Stimulated activated CD8-positive, alpha-beta memory T cell treated with anti-CD3 and anti-CD28 coated beads, Interleukin-4, amount 100 ng/mL, for 24 hours (primary cell): ENCODE measurements around the gene S100A3.
A peak's percentile ranks its signal among the peaks of the same experiment; 100 is the strongest.

ENCODE experiments used
- DNase-seq: peaks from one replicate; pipeline ENCODE4 v3.0.0-alpha.2; 2020; ENCODE audit warnings: low read depth

S100A3 gene

DNA sequence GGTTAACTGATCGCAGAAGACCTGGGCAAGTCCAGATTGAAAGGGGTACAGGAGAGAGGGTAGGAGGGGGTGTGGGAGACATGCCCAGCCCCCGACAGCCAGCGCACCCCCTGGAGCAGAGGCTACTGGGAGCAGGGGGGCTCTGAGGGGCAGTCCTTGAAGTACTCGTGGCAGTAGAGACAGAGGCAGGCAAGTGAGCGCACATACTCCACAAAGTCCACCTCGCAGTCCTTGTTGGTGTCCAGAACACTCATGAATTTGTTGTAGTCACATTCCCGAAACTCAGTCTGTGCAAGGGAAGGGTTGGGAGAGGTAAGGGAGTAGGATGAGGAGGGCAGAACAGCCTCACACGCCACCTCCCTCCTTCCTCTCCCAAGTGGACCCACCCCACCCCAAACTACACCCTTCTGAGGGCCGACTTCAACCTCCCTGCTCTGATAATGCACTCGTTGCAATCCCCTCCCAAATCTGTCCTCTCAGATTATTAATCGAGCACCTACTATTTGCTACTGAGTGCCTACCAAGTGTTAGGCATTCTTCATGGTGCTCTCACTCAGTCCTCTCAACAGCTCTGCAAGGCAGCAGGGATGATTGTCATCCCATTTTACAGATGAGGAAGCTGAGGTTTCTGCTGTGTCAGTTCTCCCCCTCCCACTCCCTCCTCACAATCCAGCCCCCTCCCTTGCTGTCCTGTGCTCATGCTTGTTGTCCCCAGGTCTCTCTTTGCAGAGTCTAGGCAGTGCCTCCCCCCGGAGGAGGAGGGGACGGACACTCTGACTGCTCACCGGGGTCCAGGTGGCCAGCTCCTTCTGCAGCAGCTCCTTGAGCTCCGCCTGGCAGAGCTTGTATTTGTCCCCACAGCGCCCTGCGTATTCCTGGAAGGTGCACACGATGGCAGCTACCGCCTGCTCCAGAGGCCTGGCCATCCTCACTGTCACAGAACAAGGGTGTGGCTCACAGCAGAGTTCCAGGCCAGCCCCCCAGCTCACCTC lies 1.2 kb downstream of the S100A3 start:
- DNase-seq = no peak

DNA sequence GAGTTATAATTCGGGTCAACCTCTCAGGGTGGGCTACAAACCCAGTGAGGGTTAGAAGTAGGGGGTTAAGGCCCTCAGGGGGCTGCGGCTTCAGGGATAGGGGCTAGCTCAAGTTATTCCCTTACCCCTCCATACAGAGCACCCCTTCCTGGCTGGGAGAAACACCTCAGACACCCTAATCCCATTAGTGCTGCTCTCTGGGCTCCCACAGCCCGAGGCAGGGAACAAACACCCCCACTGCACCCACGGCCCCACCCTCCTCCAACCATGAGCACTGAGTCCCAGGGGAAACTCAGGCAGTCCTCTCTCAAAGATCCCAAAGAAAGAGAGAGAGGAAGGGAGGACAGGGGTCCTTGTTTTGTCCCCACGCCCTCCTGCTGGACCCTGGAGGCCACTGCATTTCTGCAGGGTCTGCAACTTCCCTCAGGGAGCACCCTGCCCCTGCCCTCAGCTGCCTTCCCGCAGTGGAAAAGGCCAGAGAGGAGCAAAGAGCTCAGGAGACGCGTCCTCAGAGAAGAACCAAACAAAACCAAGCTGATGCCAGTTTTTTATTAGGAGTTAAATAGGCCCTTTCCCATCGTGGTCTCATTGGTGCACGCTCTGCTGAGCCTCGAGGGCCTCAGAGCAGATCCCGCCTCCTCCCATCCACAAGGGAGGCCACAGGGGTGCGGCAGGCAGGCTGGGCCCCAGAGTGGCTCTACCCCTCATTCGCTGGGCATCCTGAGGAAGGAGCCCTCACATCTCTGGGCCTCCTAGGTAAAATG lies 2.1 kb downstream of the S100A3 start:
- no peak for DNase-seq

DNA sequence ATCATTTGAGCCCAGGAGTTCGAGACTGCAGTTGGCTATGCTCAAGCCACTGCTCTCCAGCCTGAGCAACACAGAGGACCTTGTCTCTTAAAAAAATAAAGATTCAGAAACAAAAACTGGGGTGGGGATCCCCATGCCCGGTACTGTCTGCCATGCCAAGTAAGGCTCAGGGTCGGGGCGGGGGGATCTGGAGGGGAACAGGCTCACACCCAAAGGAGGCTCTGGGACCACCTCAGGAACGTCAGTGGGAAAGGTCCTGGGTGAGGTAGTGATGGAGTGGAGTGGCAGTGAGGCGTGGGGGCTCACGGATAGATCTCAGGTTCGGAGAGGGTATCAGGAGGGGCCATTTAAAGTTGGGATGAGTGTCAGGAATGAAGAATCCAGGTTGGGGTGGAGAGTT lies 2.7 kb downstream of the S100A3 start:
- DNase-seq = no peak

DNA sequence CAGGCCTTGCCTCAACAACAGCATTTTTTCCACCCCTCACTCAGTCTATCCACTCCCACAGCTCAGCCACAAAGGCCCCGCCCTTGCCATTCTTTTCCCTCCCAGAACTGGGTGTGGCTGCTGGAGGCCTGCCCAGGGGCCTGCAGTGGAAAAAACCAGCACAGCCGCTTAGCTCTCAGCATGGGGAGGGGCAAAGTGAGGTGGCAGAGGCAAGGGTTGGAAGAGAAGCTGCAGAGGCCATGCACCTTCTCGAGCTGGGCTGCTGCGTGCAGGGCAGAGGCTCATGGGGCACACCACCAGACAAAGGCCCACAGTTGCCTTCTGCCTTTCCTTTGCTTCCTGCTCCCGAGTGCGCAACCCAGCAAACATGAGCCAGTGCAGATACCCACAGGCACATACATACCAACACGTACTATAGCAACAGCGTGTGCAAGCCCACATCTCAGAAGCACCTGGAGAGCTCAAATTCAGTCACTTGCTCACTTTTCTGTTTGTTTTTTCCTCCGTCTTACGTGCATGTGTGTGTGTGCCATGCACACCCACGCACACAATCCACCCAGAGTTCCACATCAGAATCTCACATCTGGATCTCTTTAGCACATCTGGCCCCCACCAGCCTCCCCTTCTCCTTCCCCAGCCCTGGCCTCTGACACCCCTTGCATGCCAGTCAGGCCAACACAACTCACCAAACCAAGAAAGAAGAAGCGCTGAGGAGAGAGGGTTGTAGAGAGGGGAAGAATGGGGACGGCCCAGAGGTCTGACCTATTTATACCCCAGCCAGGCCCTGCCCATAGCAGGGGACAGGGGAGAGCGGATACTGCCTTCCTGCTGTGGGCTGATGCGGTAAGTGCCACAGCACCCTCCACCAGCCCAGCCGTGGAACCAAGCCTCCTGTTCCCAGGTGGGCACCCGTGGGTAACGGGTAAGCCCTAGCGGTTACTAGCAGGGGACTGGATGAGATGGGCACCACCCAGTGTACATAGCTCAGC lies 3.7 kb downstream of the S100A3 start, which contains the start of gene S100A4:
Gene S100A4 (minus strand): TSS at position 740 of the 989 bp plus-strand sequence. CDS start 1,012 bp downstream, outside the sequence.
- peak; percentile 85 for DNase-seq

DNA sequence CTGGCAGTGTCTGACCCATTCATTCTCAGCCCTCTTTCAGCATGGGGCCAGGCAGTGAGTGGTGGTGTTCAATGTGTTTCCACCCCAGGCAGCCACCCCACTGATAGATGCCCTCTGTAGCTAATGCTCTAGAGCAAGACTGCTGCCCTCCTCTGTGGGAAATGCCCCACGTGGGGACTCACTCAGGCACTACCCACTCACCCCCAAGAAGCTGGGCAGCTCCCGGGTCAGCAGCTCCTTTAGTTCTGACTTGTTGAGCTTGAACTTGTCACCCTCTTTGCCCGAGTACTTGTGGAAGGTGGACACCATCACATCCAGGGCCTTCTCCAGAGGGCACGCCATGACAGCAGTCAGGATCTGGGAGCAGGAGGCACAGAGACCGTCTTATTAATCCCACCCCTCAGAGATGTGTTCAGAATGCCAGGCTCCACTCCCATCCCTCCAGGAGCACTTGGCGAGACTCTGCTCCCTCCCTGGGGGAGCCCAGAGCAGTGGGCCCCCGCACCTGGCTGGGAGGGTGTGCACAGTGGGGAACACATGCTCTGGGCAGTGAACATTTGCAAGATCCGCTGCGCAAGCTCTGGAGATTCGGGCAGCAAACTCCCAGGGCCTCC lies 4.5 kb downstream of the S100A3 start:
- no peak for DNase-seq

DNA sequence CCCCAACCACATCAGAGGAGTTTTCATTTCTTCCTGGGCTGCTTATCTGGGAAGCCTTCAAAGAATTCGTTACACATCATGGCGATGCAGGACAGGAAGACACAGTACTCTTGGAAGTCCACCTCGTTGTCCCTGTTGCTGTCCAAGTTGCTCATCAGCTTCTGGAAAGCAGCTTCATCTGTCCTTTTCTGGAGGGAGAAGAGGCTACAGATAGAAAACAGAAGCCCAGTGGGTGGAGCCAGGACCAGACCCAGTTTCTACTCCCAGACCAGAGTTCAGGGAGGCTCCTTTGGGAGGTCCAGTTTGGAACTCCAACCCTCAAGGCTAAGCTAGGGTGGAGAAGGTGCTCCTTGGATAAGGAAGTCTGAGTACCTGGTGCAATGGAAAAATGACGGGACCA lies 5.3 kb downstream of the S100A3 start:
- DNase-seq = no peak

DNA sequence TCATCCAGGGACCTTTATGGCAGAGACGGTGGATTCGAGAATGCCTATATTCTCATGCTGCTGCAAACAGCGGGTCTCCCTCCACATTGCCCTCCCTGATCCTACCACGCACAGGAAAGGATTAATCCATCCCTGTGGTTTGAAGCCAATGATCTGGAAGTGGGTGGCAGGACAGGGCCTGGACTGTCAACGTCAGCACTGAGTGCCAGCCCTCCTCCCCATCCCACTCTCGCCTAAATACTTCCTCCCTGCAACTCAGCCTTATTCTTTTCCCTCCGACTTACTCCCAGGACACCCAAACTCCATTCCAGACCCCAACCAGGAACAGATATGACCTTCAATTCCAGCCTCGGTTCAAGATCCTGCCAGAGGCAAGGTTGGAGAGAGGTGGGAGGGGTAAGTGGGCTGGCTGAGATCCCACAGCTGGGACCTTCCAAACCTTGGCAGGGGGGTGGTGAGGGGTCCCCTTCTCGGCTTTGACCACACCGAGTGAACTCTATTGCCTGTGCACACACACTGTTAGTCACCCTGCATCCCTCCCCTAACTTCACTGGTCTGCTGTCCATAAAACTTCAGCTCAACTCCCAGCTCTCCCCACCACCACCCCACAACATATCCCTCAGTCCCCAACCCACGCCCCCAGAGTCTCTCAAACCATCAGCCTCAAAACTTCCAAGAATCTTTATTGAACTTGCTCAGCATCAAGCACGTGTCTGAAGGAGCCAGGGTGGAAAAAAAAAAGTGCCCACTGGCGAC lies 5.9 kb downstream of the S100A3 start:
- no peak for DNase-seq

DNA sequence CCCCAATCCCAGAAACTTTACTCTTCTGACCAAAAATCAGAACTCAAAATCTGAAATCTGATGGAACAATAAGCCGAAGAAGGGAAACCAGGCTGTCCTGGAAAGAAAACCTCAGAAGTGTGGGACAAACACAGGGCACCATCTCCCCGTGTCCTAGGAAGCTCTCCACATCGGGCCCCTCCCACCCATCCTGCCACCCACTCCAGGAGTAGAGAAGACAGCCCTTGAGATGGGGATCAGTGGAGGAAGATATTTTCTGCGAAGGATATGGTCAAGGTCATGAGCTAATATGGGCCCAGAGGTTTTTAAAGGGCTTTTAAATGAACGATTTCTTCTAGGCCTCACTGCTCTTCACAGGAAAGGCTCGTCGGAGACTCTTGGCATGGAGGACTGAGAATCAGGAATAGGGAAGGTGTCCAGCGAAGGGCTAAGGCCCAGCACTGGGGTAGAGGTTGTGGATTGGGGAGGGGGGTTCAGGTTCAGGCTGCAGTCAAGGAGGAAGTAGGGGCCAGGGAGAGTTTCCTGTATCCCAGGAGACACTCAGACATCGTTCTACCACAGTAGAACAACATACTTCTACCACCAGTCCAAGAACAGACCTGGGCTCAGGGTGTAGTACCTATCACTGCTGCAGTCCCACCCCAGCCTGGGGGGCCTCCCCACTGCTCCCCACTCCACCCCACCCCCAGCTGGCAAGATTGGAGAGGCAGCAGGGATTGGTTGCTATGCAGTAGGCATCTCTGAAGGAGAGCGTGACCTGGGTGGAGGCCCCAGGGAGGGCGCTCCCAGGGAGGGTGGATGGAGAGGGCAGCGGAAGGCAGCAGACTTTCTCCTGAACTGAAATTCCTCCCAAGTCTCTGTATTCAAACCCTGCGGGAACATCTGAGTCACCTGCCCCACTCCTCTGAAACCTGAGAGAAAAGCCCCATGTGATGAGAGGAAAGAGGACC lies 7.1 kb downstream of the S100A3 start:
- no peak for DNase-seq

DNA sequence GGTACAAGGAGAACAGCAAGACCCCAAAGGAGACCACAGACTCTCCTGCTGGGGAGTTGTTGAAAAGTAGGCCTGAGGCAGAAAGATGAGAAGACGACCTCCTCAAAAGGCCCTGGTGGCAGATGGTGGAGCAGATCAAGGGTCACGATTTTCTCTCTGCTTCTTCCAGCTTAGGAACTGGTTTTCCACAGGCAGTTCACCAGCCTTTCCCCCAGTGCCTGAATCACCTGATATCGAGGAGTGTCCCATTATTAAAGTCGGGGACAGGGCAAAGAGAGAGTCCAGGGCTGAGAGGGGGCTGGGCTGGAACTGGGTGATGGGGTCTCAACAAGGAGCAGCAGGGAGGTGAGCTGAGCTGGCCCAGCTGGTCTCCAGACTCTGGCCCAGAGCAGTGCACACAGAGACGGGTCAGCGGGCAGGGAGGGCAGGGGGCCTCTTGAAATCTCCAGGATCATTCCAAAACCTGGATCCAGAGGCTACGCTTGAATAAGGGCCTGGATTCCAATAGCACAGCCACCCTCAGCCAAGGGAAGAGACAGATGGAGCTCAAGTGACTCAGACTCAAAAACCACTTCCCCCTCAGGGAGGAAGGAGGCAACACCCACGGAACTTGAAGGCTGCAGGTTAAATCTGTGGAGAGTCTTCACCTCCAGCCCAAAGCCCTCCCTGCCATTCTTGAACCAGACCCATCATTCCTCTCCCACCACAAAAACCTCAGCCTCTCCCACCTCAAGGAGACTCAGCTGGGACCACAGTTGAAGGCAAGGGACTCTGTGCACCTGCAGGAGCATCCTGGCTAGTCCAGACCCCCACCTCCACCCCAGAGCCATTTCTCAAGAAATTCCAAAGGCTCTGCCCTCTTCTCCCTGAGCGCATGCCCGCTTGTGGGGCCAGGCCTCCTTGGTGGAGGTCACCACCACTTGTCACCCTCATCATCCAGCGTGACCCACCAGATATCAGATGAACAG lies 8.4 kb downstream of the S100A3 start, which contains the start of gene S100A5:
Gene S100A5 (minus strand): TSS at position 541 of the 968 bp plus-strand sequence. CDS start 743 bp downstream, outside the sequence.
- DNase-seq = peak; percentile 20

DNA sequence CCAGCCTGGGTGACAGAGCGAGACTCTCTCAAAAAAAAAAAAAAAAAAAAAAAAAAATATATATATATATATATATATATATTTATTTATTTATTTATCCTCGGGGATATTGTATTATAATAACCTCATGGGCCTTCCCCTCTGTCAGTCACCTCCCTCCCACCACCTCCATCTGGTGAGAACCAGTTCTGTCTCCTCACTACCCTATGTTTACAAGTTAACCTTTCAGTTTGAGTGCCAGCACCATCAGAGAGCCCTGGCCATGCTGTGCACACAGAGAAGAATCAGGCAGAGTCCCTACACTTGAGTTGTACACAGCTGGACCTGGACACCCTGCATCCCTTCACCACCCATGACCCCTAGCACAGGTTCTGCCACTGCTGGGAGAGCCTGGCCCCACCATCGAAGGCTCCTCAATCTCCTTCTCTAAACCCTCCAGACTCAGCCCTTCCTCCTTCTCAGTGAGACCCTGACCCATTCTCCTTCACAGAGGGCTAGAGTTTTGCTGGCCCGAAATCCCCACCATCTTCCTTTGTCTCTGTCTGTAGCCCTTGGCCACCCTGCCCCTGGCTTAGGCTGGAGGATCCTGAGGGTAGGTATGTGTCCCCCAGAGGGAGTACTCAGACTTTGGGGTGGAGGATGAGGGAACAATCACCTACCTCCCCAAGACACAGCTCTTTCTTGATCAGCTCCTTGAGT lies 9.5 kb downstream of the S100A3 start:
- DNase-seq = no peak

DNA sequence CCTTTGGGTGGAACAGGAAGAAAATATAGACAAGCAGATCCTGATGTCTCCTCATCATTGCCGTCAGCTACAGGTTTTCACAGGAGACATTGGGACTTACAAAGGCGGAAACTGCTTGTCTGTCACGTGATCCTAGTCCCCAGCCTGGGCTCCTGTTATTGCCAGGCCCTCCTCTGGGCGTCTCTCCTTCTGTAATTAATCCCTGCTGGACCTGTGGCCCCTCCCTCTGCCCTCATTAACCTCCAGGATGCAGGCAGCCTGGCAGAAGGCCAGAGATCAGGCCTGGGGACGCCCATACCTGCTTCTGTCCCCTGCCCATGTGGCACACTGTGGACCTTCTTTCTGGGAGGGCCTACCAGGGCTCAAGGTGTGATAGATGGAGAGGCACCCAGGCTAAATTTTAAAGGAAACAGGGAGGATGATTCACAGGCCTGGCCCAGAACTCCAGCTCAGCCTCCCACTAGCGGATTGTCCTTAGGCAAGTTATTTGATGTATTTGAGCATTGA lies 10.7 kb downstream of the S100A3 start:
- DNase-seq = no peak

DNA sequence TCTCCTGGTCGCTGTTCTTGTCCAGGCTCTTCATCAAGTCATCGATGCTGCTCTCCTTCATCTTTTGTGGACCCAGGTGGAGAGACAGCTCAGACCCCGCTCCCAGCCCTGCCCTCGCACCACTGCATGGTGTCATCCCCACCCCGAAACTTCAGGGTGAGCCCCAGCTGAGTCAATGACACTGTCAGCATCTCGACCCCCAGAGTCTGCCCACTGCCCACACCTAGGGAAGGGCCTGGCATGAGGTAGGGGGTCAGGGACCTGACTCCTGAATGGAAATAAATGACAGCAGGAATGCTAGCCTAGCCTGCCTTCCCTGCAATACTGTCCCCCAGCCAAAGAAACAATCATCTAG lies 11.7 kb downstream of the S100A3 start:
- DNase-seq = no peak

DNA sequence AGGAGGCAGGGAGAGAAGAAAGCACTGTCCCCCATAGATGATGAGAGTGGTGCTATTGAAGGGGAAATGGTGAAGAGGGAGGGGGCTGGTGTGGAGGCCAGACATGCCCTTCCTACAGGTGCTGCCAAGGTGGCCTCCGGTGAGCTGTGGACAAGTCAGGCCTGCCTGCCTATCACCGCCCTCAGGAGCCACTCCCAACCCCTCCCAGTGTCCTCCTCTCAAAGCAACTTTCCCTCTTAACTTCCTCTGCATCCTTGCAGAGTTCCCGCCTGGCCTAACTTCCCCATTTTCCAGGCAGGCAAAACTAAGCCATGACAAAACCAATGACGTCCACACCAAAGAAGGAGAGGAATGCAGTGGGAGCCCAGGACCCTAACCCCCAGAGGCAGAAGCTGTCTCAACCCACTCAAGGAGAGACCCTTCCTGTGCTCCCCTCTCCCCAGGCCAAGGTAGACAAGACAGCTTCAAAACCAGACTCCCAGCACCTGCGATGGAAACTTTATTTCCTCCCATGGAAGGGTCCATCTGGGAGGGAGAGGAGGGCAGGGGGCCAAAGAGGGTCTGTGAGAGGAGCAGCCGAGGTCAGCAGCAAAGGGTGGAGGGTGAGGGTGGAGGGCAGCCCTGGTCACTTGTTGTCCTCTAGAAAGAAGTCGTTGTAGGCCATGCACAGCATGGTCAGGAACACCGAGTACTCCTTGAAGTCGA lies 12.2 kb downstream of the S100A3 start:
- DNase-seq = no peak

DNA sequence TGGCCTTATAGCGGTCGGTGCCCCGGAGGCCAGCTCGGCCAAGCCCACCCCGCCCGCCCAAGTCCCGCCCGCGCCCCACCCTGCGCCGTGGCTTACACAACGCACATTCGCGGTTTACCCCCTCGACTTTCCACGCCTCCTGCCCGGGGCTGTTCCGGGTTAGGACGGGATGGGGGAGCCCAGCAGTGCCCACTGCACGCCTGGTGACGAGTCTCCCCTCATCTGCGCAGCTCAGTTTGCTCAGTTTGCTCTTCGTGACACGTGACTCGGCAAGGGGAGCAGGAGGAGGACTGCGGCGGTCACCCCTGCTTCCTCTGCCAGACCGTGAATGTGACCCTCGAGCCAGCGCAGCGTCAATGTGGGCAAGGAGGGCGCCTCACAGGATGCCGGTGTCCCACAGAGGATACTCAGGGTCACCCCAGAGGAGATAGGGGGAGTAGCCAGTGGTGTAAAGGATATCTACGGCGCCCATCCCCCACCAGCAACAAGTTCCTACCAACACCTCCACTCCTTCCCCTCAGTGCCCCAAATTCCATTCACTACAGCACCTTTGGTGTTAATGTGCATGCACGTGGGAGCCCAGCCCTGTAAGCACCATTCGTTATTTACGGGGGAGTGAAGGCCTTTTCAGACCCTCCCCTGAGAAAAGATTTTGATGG lies 12.9 kb downstream of the S100A3 start:
- peak; percentile 77 for DNase-seq

DNA sequence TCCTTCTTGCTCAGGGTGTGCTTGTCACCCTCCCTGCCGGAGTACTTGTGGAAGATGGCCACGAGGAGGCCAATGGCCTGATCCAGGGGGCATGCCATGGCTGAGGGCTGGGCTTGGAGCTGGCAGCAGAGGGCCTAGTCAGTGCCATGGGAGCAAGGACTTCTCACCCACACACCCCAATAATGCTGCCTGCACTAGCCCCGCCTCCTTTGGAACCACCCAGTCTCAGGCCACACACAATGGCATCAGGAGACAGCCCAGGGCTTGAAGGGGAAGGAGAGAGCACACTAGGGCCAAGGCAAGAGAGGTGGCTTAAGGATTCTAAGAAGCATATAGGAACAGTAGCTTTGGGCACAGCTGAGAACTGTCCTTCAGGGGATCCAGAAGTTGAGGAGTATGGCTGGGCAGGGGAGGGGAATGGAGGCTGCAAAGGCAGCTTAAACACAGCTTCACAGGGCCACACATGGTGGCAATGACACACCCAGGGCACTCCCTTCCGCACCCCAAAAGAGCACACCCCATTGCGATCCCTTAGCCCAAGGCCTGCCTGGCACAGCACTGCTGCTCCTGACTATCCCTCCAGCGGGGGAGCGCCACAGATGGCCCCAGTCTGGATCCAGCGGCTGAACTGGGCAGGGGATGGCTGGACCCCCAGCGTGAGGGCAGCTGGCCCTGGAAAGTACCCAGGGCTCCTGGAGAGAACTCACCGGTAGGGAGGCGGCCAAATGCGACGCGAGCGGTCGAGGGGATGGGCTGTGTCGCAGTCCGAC lies 13.6 kb downstream of the S100A3 start, which contains the start of gene S100A6:
Gene S100A6 (minus strand): TSS at position 750 of the 770 bp plus-strand sequence. CDS start 652 bp downstream, at position 98.
- peak; percentile 19 for DNase-seq
